Tibial artery (tissue), 4 donors: ENCODE results near the gene LRRC71.

Source experiments
- DNase-seq, 2 donors: peaks; one replicate each; pipeline ENCODE4 v3.0.0-alpha.2; 2019
- H3K27ac ChIP-seq, 2 donors: fragments of 200-600 bp; sonication (generic) in 1 of 2; 1 replicate in 1 of 2; 2 replicates in 1 of 2; pipeline ENCODE4 v1.5.1; 2018 to 2019; ENCODE audit warnings: mild to moderate bottlenecking in 1 of 2
- H3K27me3 ChIP-seq, 2 donors: fragments of 200-600 bp; sonication (generic) in 1 of 2; one replicate each; pipeline versions ENCODE4 v1.5.1 to v1.6.0; 2016 to 2019
- H3K36me3 ChIP-seq, 3 donors: fragments of 200-600 bp; sonication (generic) in 2 of 3; one replicate each; pipeline ENCODE4 v1.5.1; 2016 to 2019; ENCODE audit warnings: mild to moderate bottlenecking in 2 of 3
- H3K4me1 ChIP-seq, 4 donors: fragments of 200-600 bp; sonication (generic) in 2 of 4; 1 replicate in 3 of 4; 2 replicates in 1 of 4; pipeline ENCODE4 v1.5.1; 2016 to 2019
- H3K4me3 ChIP-seq, 2 donors: fragments of 200-600 bp; sonication (generic) in 1 of 2; 1 replicate in 1 of 2; 2 replicates in 1 of 2; pipeline ENCODE4 v1.5.1; 2018 to 2019; ENCODE audit warnings: mild to moderate bottlenecking in 2 of 2
- H3K9me3 ChIP-seq, 3 donors: fragments of 200-600 bp; sonication (generic) in 1 of 3; one replicate each; pipeline ENCODE4 v1.5.1; 2016 to 2019
- intact Hi-C: fragments of 100-400 bp; cut with DNase I; formaldehyde crosslinking; loops from one replicate; pipeline ENCODE4 v1.15.0; 2023; ENCODE audit warnings: low total_unique reads
- TF ChIP-seq, protein P1 (sequence below), 2 experiments: fragments of 200-600 bp in 1 of 2; fragments of 450-650 bp in 1 of 2; IDR thresholded peaks; one replicate each; pipeline ENCODE4 v1.5.1; 2017 to 2019; ENCODE audit warnings: antibody characterized with exemption in 2 of 2, mild to moderate bottlenecking in 1 of 2, moderate library complexity in 1 of 2

The LRRC71 gene

DNA sequence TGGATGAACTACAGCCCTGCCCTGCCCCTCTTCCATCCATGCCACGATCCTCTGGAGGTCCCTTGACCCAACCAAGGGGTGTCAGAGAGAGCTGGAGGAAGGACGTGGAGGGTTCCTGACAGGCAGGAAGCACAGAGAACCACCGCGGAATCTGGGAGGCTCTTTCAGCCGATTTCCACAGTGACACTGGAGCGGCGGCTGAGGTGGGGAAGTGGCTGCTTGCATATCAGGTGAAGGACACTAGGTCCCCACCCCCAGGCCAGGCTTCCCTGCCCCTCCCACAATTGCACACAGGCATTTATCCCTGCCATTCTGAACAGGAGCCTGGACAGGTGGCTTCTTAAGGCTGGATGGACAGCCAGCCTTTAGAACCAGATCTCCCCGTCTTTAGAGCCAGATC is 17.5 kb downstream of the LRRC71 start:
- H3K36me3 ChIP-seq, result peaks cover 37 to 80% (median 58%) of the 10 kb centered on the region in 3 donors
- intact Hi-C loops, result no loop called here
- no peak overlapping the region for H3K27ac ChIP-seq

DNA sequence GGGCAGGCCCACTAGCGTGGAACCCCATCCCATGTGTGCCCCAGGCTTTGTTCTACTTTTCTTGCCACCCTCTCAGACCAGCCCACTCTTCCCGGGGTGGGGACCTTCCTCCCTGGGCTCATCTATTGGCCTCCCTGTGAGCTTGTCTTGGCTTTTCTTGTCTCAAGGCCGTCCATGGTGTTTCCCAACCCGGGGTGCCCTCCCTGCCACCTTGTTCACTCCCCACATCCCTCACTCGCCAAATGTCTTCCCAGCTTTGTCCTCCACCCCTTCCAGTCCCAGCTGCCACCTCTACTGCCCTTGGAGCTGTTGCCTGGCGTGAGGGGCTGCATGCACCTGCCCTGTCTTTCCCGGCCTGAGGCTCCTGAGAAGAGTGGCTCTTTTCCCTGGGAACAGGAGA is 18.4 kb downstream of the LRRC71 start:
- H3K27me3 ChIP-seq, result no peaks in the 10 kb centered on the region
- no peak for DNase-seq
- no peak overlapping the region for H3K27ac ChIP-seq
- intact Hi-C loops, result no loop called here
- no peak overlapping the region for H3K4me3 ChIP-seq
- TF ChIP-seq, protein P1, sequence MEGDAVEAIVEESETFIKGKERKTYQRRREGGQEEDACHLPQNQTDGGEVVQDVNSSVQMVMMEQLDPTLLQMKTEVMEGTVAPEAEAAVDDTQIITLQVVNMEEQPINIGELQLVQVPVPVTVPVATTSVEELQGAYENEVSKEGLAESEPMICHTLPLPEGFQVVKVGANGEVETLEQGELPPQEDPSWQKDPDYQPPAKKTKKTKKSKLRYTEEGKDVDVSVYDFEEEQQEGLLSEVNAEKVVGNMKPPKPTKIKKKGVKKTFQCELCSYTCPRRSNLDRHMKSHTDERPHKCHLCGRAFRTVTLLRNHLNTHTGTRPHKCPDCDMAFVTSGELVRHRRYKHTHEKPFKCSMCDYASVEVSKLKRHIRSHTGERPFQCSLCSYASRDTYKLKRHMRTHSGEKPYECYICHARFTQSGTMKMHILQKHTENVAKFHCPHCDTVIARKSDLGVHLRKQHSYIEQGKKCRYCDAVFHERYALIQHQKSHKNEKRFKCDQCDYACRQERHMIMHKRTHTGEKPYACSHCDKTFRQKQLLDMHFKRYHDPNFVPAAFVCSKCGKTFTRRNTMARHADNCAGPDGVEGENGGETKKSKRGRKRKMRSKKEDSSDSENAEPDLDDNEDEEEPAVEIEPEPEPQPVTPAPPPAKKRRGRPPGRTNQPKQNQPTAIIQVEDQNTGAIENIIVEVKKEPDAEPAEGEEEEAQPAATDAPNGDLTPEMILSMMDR (IDR thresholded peaks at IDR 0.05), result no peak
- H3K36me3 ChIP-seq, result peaks cover 43 to 90% (median 67%) of the 10 kb centered on the region in 3 donors
- no peaks in the 10 kb centered on the region for H3K9me3 ChIP-seq
- no peaks in the 10 kb centered on the region for H3K4me1 ChIP-seq

More for the DNA sequence above, 17.5 kb downstream of the LRRC71 start:
- H3K4me1 ChIP-seq, result no peaks in the 10 kb centered on the region
- no peak for DNase-seq
- no peaks in the 10 kb centered on the region for H3K9me3 ChIP-seq
- no peaks in the 10 kb centered on the region for H3K27me3 ChIP-seq
- TF ChIP-seq, protein P1 (IDR thresholded peaks at IDR 0.05), result no peak
- no peak overlapping the region for H3K4me3 ChIP-seq

DNA sequence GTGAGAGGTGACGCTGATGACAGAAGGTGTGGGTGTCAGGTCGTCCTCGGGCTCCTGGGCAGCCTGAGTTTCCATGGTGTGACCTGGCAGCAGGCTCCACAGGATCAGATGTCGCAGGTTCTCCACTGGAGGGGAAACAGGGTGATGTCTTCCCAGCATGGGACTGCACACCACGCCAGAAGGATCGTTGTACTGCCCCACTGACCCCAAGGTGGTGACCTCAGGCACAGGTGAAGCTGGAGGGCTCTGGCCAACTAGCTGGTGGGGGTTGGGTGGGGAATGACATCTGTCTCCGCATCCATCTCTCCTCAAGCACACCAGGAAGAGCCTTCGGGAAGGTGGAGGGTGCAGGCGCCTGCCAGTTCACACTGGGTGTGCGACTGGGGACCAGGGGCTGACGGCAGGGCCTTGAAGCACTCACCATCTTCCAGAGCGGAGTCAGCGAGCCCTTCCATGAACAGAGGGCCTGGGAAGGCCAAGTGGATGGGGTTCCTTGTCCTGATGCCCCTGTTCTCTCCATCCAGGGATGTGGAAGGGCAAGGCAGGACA is 19.4 kb downstream of the LRRC71 start:
- Histone ChIP-seq H3K27ac (no peak overlapping the region), H3K9me3 (no peaks in the 10 kb centered on the region), H3K36me3 (peaks cover 54 to 100% (median 77%) of the 10 kb centered on the region in 3 donors), H3K4me1 (no peaks in the 10 kb centered on the region), H3K4me3 (no peak overlapping the region), H3K27me3 (no peaks in the 10 kb centered on the region)
- no peak for DNase-seq
- intact Hi-C loops, result no loop called here
- TF ChIP-seq, protein P1 (IDR thresholded peaks at IDR 0.05), result no peak

DNA sequence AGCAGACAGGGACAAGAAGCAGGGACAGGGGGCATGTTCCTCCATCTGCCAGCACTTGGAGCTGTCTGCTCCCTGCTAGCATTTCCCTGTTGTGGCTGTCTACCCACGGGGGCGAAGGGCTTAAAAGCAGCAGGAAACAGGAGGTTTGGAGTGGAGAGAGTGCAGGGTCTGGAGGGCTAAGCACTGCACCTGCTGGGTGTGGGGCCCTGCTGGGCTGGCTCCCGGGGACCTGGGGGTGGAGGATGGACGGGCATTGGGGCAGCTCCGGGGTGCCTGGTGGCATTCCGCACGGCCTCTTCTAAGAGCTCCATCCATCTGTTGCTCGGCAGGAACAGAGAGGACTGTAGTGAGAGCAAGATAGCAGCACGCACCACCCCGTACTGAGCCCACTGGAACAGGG is 21.2 kb downstream of the LRRC71 start:
- Histone ChIP-seq H3K9me3 (no peaks in the 10 kb centered on the region), H3K27me3 (no peaks in the 10 kb centered on the region), H3K36me3 (peaks cover 72 to 100% (median 90%) of the 10 kb centered on the region in 3 donors), H3K4me1 (no peaks in the 10 kb centered on the region), H3K4me3 (no peak overlapping the region), H3K27ac (no peak overlapping the region)
- TF ChIP-seq, protein P1 (IDR thresholded peaks at IDR 0.05), result no peak
- intact Hi-C loops, result no loop called here
- peak in 1 of 2 donors; percentile 47 for DNase-seq

DNA sequence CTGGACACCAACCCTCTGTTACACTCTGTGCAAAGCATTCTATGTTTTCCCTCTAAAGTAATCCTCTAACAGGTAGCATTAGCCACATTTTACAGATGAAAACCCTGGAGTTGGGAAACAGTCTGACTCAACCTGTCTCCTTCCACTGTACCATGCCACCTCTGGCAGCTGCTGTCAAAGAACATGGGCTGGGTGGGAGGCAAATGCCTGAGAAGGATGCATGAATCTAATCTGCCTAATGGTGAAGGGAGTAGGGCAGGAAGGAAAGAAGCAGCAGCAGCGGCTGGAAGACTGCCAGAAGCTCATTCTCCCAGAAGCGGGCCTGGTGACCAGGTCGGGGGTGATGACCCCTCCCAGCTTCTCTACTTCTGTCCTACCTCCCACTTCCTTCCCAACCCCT is 21.7 kb downstream of the LRRC71 start:
- TF ChIP-seq, protein P1 (IDR thresholded peaks at IDR 0.05), result no peak
- Histone ChIP-seq H3K36me3 (peaks cover 77 to 100% (median 95%) of the 10 kb centered on the region in 3 donors), H3K4me3 (no peak overlapping the region), H3K27me3 (no peaks in the 10 kb centered on the region), H3K4me1 (no peaks in the 10 kb centered on the region), H3K27ac (no peak overlapping the region), H3K9me3 (no peaks in the 10 kb centered on the region)
- intact Hi-C loops, result no loop called here
- DNase-seq, result no peak

DNA sequence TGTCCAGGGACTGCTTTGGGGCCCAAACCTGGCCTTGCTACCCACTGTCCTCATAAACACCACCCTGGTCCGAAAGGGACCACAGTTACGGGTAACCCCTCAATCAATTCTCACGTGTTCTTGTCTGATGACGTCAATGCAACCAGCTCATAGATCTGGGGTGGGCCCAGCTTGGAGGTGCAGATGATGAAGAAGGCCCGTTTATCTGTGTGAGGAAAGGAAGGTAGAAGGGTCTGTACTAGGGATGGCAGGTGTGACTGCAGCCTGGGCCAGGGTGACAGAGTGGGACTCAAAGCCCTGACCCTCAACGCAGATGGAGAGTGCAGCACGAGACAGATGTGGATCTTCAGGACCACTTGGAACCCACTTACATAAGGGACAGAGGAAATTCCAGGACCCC is 22.1 kb downstream of the LRRC71 start:
- no peak overlapping the region for H3K27ac ChIP-seq
- intact Hi-C loops, result no loop called here

More for the DNA sequence above, 22.1 kb downstream of the LRRC71 start:
- Histone ChIP-seq H3K9me3 (no peaks in the 10 kb centered on the region), H3K27me3 (no peaks in the 10 kb centered on the region), H3K4me3 (no peak overlapping the region), H3K4me1 (no peaks in the 10 kb centered on the region), H3K36me3 (peaks cover 81 to 100% (median 99%) of the 10 kb centered on the region in 3 donors)
- DNase-seq, result peak in 1 of 2 donors; percentile 34
- TF ChIP-seq, protein P1 (IDR thresholded peaks at IDR 0.05), result no peak
